H1 (cell line): ENCODE measurements around the gene SLC26A1. TPM values are rescaled to one million over a fixed set of nuclear protein-coding genes. Genes with fewer than 3 reads are reported as not detected.

Source experiments
- PHF8 ChIP-seq: fragments of 200-600 bp; sonication (generic); conservative IDR thresholded peaks from 2 replicates; pipeline ENCODE4 v1.7.1; 2012; ENCODE audit warnings: low read depth, mild to moderate bottlenecking, inconsistent platforms, low read length, moderate library complexity
- RBBP5 ChIP-seq: IDR thresholded peaks from 2 replicates; pipeline ENCODE4 v1.7.1; 2012; ENCODE audit warnings: low read depth, mild to moderate bottlenecking, inconsistent platforms, low read length, moderate library complexity, borderline replicate concordance
- SP1 ChIP-seq: IDR thresholded peaks from 2 replicates; pipeline ENCODE4 v1.6.1; 2011; ENCODE audit warnings: low read depth, low read length
- SP2 ChIP-seq: IDR thresholded peaks from 2 replicates; pipeline ENCODE4 v1.6.1; 2012; ENCODE audit warnings: mild to moderate bottlenecking, low read length, inconsistent platforms
- polyA plus RNA-seq, 7 experiments: library from polyadenylated mRNA; depleted of rRNA in 3 of 7; stranded (reverse) in 5 of 7; unstranded in 2 of 7; fragments of >200 nt in 5 of 7; fragments of 200-250 nt in 2 of 7; gene quantifications; 1 replicate in 5 of 7; 2 replicates in 1 of 7; 4 replicates in 1 of 7; pipeline versions ENCODE4 v1.2.1 to v1.2.3, GENCODE V29; 2011 to 2013; ENCODE audit warnings: missing spikeins in 2 of 7, mixed read lengths in 2 of 7
- total RNA-seq: library from RNA; stranded (reverse); fragmentation: NEBNext Ultra II Directional; extraction: Animal tissue kit (Norgen Biotek cat#: 25700); gene quantifications from 2 replicates; pipeline ENCODE4 v1.2.1, GENCODE V29; 2021

Gene SLC26A1
- total and polyA plus RNA-seq, 2 of the 8 experiments (the other 6 are each of a cell fraction or from before 2014, with no cell fraction given) = 0.11 TPM; not detected in 1

DNA sequence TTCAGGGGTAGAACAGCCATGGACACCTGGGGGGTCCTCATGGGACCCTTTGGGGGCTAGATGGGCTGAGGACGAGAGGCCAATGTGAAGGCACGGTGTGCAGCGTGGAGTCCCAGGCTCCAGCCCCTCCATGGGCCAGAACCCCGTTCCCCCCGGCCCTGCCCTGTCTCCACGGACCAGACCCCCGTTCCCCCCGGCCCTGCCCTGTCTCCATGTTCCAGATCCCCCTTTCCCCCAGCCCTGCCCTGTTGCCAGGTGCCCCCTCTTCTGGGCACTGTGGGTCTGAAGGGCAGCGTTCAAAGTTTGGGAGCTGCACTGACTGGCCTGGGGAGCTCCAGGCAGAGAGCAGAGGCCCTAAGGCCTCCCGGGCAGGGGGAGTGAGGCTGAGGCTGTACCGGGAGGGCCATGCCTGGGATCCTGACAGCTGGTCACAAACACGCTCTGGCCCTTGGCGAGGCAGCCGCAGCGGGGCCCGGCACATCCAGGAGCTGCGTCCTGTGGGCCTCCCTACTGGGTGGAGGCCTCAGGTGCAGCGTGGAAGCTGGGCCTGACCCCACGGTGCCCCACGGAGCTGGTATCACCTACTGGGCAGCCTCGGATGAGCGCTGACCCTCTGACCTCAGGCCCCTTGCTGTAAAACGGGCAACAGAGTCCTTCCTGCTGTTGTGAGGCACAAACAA lies 28.7 kb downstream of the SLC26A1 start (continued):
- no peak for TF ChIP-seq RBBP5
- TF ChIP-seq SP2 = no peak
- TF ChIP-seq SP1 = no peak
- no peak for TF ChIP-seq PHF8
